Heart left ventricle (tissue), 13 donors: Measurements from ENCODE around the gene SCUBE2.

Source experiments
- CTCF ChIP-seq, 12 donors: fragments of 200-600 bp; sonication (generic) in 4 of 12; IDR thresholded peaks; one replicate each; pipeline versions ENCODE4 v1.5.0 to v1.8.0; 2018 to 2022; ENCODE audit warnings: antibody characterized with exemption in 12 of 12, mild to moderate bottlenecking in 5 of 12
- POLR2A ChIP-seq, 2 donors: fragments of 450-650 bp; IDR thresholded peaks; one replicate each; pipeline ENCODE4 v1.6.1; 2017; ENCODE audit warnings: antibody characterized with exemption in 2 of 2, mild to moderate bottlenecking in 2 of 2, moderate library complexity in 2 of 2
- donor health status: ischemic (EF 13 %, LVEDD 7.1; RV severe dilation, severe dysfunction).
- donor health status: DM: no; HTN: yes; CAD: no.
- donor health status: DM: no; HTN: no; CAD: no.
- donor health status: ischemic (EF 25% LVEDD 6.9; RV normal size, moderate dysfunction).
- donor health status: ischemic (EF 25% LVEDD 5.7; RV mildly dilated, moderate dysfunction).
- donor health status: ischemic (EF 35%, LVEDD 5.7; RV mildly dilated, moderate dysfunction).
- donor health status: nonischemic (EF 11% LVEDD 7.7; RV severe dilation, severe dysfunction).
- donor health status: DM: yes; HTN: yes; CAD: no.
- donor health status: PGD.
- donor health status: ischemic (EF 29% LVEDD 5.4; RV normal size, mild dysfunction).
- donor health status: nonischemic (EF 23%, LVEDD 6.1; RV moderate dilation, normal function).

GRCh38 chr11:9030601-9031000, 60.8 kb downstream of the SCUBE2 start:
- TF ChIP-seq CTCF (IDR thresholded peaks at IDR 0.05) (no peak), POLR2A (IDR thresholded peaks at IDR 0.05) (no peak)
